ENCODE results near the gene RIPOR2.

DNA sequence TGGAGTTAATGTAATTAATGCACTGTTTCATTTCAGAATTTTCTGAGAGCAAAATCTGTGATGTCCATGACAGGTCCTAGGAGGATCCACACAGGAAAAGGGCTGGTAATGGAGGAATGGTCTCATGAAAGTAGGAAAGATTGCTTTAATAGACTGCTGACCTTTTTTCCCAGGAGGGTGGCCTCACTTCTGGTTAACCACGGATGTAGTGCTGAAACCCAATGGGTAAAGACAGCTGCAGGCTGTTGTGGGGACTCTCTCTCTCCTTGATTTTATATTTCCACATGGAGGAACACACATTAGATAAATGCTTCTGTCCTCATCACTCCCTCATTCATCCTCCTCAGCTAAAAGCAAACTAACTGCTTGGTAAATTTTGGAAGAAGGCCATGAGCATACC lies 23.6 kb upstream of the RIPOR2 start:
- TF ChIP-seq, protein P1, sequence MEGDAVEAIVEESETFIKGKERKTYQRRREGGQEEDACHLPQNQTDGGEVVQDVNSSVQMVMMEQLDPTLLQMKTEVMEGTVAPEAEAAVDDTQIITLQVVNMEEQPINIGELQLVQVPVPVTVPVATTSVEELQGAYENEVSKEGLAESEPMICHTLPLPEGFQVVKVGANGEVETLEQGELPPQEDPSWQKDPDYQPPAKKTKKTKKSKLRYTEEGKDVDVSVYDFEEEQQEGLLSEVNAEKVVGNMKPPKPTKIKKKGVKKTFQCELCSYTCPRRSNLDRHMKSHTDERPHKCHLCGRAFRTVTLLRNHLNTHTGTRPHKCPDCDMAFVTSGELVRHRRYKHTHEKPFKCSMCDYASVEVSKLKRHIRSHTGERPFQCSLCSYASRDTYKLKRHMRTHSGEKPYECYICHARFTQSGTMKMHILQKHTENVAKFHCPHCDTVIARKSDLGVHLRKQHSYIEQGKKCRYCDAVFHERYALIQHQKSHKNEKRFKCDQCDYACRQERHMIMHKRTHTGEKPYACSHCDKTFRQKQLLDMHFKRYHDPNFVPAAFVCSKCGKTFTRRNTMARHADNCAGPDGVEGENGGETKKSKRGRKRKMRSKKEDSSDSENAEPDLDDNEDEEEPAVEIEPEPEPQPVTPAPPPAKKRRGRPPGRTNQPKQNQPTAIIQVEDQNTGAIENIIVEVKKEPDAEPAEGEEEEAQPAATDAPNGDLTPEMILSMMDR (IDR thresholded peaks at IDR 0.05), result no peak
- TF ChIP-seq POLR2A (IDR thresholded peaks at IDR 0.05) (no peak), EP300 (IDR thresholded peaks at IDR 0.05) (no peak)
